Measurements from ENCODE around the gene MARCHF11. TPM values are rescaled to one million over a fixed set of nuclear protein-coding genes. Genes with fewer than 3 reads are reported as not detected.

The MARCHF11 gene
- total and polyA plus RNA-seq, 2 experiments from 2014 or later, result 5.1 to 6.4 TPM

DNA sequence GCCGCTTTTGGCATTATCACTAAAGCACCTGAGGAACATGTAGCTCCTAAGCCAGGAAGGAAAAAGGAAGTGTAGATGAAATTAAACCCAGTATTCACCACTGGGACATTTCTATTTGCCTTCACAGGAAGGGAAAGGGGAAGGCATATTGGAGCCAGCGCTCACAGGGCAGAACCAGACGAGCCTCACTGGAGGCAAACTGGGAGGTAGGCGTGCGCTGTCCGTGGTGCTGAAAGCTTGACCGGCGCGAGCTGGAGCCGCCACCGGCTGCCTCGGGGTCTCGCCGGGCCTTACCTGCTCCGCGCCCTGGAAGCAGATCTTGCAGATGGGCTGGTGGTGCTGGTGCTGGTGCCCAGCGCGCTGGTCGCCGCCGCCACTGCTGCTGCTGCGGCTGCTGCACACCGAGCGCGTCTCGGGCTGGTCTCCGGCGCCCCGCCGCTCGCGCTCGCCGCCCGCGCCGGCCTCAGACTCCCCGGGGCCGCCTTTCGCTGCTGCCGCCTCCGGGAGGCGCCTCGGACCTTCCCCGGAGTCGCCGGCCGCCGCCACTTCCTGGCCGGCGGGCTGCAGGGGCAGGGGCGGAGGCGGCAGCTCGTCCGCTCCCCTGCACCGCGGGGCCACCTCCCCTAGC lies 732 bp downstream of the MARCHF11 start:
- Histone ChIP-seq H3K4me1 (ENCODE audit: low read depth) (peaks cover 8% of the 10 kb centered on the region), H3K36me3 (no peaks in the 10 kb centered on the region), H3K27me3 (peaks cover 56% of the 10 kb centered on the region), H3K4me3 (peak overlapping the region; percentile 80), H3K9me3 (ENCODE audit: low read depth) (no peaks in the 10 kb centered on the region), H3K27ac (no peak overlapping the region)
- no peak for TF ChIP-seq CTCF (IDR thresholded peaks at IDR 0.05; ENCODE audit: low read depth, low read length)
- peak; percentile 78 to 96 for DNase-seq (ENCODE audit: low read depth in 1 of 2, low spot score in 1 of 2)

GRCh38 chr5:16169550-16169949 lies 10.0 kb downstream of the MARCHF11 start:
- no peak for TF ChIP-seq CTCF (IDR thresholded peaks at IDR 0.05; ENCODE audit: low read depth, low read length)
- Histone ChIP-seq H3K27me3 (no peaks in the 10 kb centered on the region), H3K36me3 (no peaks in the 10 kb centered on the region), H3K4me3 (no peak overlapping the region), H3K9me3 (ENCODE audit: low read depth) (no peaks in the 10 kb centered on the region), H3K4me1 (ENCODE audit: low read depth) (no peaks in the 10 kb centered on the region), H3K27ac (no peak overlapping the region)
- no peak for DNase-seq (ENCODE audit: low read depth in 1 of 2, low spot score in 1 of 2)

GRCh38 chr5:16160706-16161105 lies 18.9 kb downstream of the MARCHF11 start:
- DNase-seq (ENCODE audit: low read depth in 1 of 2, low spot score in 1 of 2), result peak; percentile 78 to 86
- peaks cover 7% of the 10 kb centered on the region for H3K4me1 ChIP-seq (ENCODE audit: low read depth)

GRCh38 chr5:16159636-16160035 lies 20.0 kb downstream of the MARCHF11 start:
- TF ChIP-seq CTCF (IDR thresholded peaks at IDR 0.05; ENCODE audit: low read depth, low read length), result no peak
- Histone ChIP-seq H3K4me1 (ENCODE audit: low read depth) (peaks cover 13% of the 10 kb centered on the region), H3K27me3 (no peaks in the 10 kb centered on the region), H3K4me3 (no peak overlapping the region), H3K36me3 (no peaks in the 10 kb centered on the region), H3K27ac (no peak overlapping the region), H3K9me3 (ENCODE audit: low read depth) (no peaks in the 10 kb centered on the region)
- no peak for DNase-seq (ENCODE audit: low read depth in 1 of 2, low spot score in 1 of 2)

More at GRCh38 chr5:16160706-16161105, 18.9 kb downstream of the MARCHF11 start:
- Histone ChIP-seq H3K36me3 (no peaks in the 10 kb centered on the region), H3K27ac (no peak overlapping the region), H3K27me3 (no peaks in the 10 kb centered on the region), H3K4me3 (no peak overlapping the region), H3K9me3 (ENCODE audit: low read depth) (no peaks in the 10 kb centered on the region)
- peak; percentile 76 for TF ChIP-seq CTCF (IDR thresholded peaks at IDR 0.05; ENCODE audit: low read depth, low read length)

GRCh38 chr5:16156152-16156551 lies 23.4 kb downstream of the MARCHF11 start:
- Histone ChIP-seq H3K4me1 (ENCODE audit: low read depth) (peaks cover 21% of the 10 kb centered on the region), H3K9me3 (ENCODE audit: low read depth) (no peaks in the 10 kb centered on the region), H3K4me3 (no peak overlapping the region), H3K36me3 (no peaks in the 10 kb centered on the region), H3K27me3 (no peaks in the 10 kb centered on the region), H3K27ac (peak overlapping the region; percentile 18)
- no peak for TF ChIP-seq CTCF (IDR thresholded peaks at IDR 0.05; ENCODE audit: low read depth, low read length)
- DNase-seq (ENCODE audit: low read depth in 1 of 2, low spot score in 1 of 2), result no peak

All from cardiac muscle cell (in vitro differentiated cells and primary cell).